Measurements from ENCODE around the gene FAM117A.

DNA sequence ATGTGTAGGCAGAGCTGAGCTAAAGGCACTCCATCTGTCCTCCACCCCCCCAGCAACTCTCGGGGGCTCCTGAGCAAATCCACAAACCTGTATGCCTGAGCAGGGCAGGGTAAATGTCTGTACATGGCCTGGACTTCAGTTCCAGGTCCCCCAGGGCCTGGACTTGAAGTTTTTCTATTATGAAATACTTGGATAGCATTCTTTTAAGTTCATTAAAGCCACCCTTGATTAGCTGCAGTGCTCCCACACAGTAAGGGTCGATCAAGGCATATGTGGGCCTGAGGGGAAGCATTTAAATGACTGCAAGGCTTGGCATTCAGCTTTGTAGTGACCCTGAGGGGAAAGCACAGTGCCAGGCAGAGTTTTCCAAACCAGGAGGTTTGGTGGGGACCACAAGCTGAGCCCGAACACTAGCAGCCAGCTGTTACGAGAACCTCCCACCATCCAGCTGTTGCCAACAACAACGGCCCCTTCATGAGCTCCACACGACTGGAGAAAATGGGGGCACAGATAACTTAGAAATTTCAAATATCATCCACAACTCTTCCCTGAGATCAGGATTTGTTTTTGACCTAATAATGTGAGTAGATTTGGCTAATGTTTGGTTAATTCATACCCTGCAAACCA is 6.7 kb downstream of the FAM117A start:
- TF ChIP-seq, protein P1, sequence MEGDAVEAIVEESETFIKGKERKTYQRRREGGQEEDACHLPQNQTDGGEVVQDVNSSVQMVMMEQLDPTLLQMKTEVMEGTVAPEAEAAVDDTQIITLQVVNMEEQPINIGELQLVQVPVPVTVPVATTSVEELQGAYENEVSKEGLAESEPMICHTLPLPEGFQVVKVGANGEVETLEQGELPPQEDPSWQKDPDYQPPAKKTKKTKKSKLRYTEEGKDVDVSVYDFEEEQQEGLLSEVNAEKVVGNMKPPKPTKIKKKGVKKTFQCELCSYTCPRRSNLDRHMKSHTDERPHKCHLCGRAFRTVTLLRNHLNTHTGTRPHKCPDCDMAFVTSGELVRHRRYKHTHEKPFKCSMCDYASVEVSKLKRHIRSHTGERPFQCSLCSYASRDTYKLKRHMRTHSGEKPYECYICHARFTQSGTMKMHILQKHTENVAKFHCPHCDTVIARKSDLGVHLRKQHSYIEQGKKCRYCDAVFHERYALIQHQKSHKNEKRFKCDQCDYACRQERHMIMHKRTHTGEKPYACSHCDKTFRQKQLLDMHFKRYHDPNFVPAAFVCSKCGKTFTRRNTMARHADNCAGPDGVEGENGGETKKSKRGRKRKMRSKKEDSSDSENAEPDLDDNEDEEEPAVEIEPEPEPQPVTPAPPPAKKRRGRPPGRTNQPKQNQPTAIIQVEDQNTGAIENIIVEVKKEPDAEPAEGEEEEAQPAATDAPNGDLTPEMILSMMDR (IDR thresholded peaks at IDR 0.05) = no peak
- TF ChIP-seq EZH2 (IDR thresholded peaks at IDR 0.05) = no peak
